ENCODE results near the gene STIM1. TPM values are rescaled to one million over a fixed set of nuclear protein-coding genes. Genes with fewer than 3 reads are reported as not detected.

STIM1 gene
- total RNA-seq, 1 experiment from 2014 or later = 55.1 TPM

DNA sequence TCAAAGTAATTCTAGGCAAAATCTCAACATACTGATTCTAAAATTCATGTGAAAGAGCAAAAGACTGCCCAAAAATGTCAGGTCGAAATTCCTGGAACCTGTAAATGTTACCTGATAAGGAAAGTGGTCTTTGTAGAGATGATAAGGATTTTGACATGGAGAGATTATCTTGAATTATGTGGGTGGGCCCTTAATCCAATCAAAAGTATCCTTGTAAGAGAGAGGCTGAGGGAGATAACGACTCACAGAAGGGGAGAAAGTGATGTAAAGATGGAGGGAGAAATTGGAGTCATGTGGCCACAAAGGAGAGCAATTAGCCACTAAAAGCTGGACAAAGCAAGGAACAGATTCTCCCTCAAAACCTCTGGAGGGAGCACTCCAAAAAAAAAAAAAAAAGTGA is 259.7 kb downstream of the STIM1 start:
- no peaks in the 10 kb centered on the region for H3K4me1 Mint-ChIP-seq (ENCODE audit: low read depth, unreplicated experiment)

GRCh38 chr11:4118107-4118506 is 262.6 kb downstream of the STIM1 start:
- TF ChIP-seq CTCF (IDR thresholded peaks at IDR 0.05; ENCODE audit: insufficient read depth in 1 of 2, low read depth in 1 of 2, low read length in 1 of 2, severe bottlenecking in 1 of 2, unreplicated experiment in 1 of 2) = no peak
- Histone ChIP-seq H3K4me1 (no peaks in the 10 kb centered on the region), H3K27me3 (replicated peaks; ENCODE audit: control insufficient read depth, insufficient read depth, low read length) (no peaks in the 10 kb centered on the region), H3K36me3 (ENCODE audit: control insufficient read depth, insufficient read depth, low read length) (no peaks in the 10 kb centered on the region), H3K4me3 (ENCODE audit: low read depth, low read length) (no peak overlapping the region), H3K9me3 (no peaks in the 10 kb centered on the region)
- no peaks in the 10 kb centered on the region for H3K9me3 Mint-ChIP-seq (ENCODE audit: unreplicated experiment)
- H3K27me3 Mint-ChIP-seq (ENCODE audit: insufficient read depth, unreplicated experiment) = no peaks in the 10 kb centered on the region
- no peak for DNase-seq
- peaks cover 63% of the 10 kb centered on the region for H3K36me3 Mint-ChIP-seq (ENCODE audit: insufficient read depth, unreplicated experiment)
- POLR2A ChIA-PET = interaction anchor here (0.7 kb wide), 1 partner anchor 486 kb away, joined by 7 read pairs; no protein-coding TSS in a partner anchor
- H3K27ac Mint-ChIP-seq (ENCODE audit: unreplicated experiment) = no peak overlapping the region
- BruUV-seq (replicated peaks) = no TSS peak
- H3K4me3 Mint-ChIP-seq (ENCODE audit: unreplicated experiment) = no peak overlapping the region
- intact Hi-C loops (cut with micrococcal nuclease; ENCODE audit: unreplicated experiment) = no loop called here
- CTCF ChIA-PET = no interaction called here
- H3K4me1 Mint-ChIP-seq (ENCODE audit: low read depth, unreplicated experiment) = no peaks in the 10 kb centered on the region

More for the DNA sequence above, 259.7 kb downstream of the STIM1 start:
- H3K27me3 ChIP-seq (replicated peaks; ENCODE audit: control insufficient read depth, insufficient read depth, low read length) = no peaks in the 10 kb centered on the region
- intact Hi-C loops (cut with micrococcal nuclease; ENCODE audit: unreplicated experiment) = no loop called here
- Mint-ChIP-seq H3K27me3 (ENCODE audit: insufficient read depth, unreplicated experiment) (no peaks in the 10 kb centered on the region), H3K4me3 (ENCODE audit: unreplicated experiment) (no peak overlapping the region), H3K27ac (ENCODE audit: unreplicated experiment) (no peak overlapping the region), H3K36me3 (ENCODE audit: insufficient read depth, unreplicated experiment) (peaks cover 57% of the 10 kb centered on the region), H3K9me3 (ENCODE audit: unreplicated experiment) (no peaks in the 10 kb centered on the region)
- H3K4me3 ChIP-seq (ENCODE audit: low read depth, low read length) = no peak overlapping the region
- no peak for DNase-seq
- no peak for TF ChIP-seq CTCF (IDR thresholded peaks at IDR 0.05; ENCODE audit: insufficient read depth in 1 of 2, low read depth in 1 of 2, low read length in 1 of 2, severe bottlenecking in 1 of 2, unreplicated experiment in 1 of 2)
- peaks cover 2% of the 10 kb centered on the region for H3K36me3 ChIP-seq (ENCODE audit: control insufficient read depth, insufficient read depth, low read length)
- ChIA-PET POLR2A (interaction anchor here (0.6 kb wide), 1 partner anchor 442 kb away, joined by 3 read pairs; no protein-coding TSS in a partner anchor), CTCF (no interaction called here)
- H3K4me1 ChIP-seq = no peaks in the 10 kb centered on the region
- no peaks in the 10 kb centered on the region for H3K9me3 ChIP-seq
- no TSS peak for BruUV-seq (replicated peaks)

DNA sequence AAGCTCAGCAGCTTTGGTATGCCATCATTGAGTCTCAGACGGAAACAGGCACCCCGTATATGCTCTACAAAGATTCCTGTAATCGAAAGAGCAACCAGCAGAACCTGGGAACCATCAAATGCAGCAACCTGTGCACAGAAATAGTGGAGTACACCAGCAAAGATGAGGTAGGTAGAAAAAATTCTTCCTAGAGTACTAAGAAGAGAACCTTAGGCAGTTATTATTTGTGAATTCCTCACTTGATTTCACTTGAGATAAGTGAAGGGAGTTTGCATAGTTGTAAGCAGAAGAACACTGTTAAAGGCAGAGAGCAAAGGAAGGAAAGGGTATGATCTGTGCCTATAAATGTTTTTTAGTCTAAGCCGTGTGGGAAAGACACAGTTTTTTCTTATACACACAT is 267.8 kb downstream of the STIM1 start:
- TF ChIP-seq CTCF (IDR thresholded peaks at IDR 0.05; ENCODE audit: insufficient read depth in 1 of 2, low read depth in 1 of 2, low read length in 1 of 2, severe bottlenecking in 1 of 2, unreplicated experiment in 1 of 2) = no peak
- H3K27ac Mint-ChIP-seq (ENCODE audit: unreplicated experiment) = no peak overlapping the region
- no peaks in the 10 kb centered on the region for H3K27me3 Mint-ChIP-seq (ENCODE audit: insufficient read depth, unreplicated experiment)
- H3K4me3 Mint-ChIP-seq (ENCODE audit: unreplicated experiment) = no peak overlapping the region
- Histone ChIP-seq H3K36me3 (ENCODE audit: control insufficient read depth, insufficient read depth, low read length) (peaks cover 2% of the 10 kb centered on the region; the same call in 1 of the 2 replicates), H3K27me3 (replicated peaks; ENCODE audit: control insufficient read depth, insufficient read depth, low read length) (no peaks in the 10 kb centered on the region), H3K4me1 (no peaks in the 10 kb centered on the region), H3K9me3 (no peaks in the 10 kb centered on the region), H3K4me3 (ENCODE audit: low read depth, low read length) (no peak overlapping the region)
- no peaks in the 10 kb centered on the region for H3K9me3 Mint-ChIP-seq (ENCODE audit: unreplicated experiment)
- no TSS peak for BruUV-seq (replicated peaks)
- no peak for DNase-seq
- CTCF ChIA-PET = no interaction called here
- H3K36me3 Mint-ChIP-seq (ENCODE audit: insufficient read depth, unreplicated experiment) = peaks cover 74% of the 10 kb centered on the region
- intact Hi-C loops (cut with micrococcal nuclease; ENCODE audit: unreplicated experiment) = no loop called here
- H3K4me1 Mint-ChIP-seq (ENCODE audit: low read depth, unreplicated experiment) = no peaks in the 10 kb centered on the region
- POLR2A ChIA-PET = no interaction called here

Measured in Caco-2 (cell line).